DOHH2 (cell line): Measurements from ENCODE around the gene SYCP2.

ENCODE experiments used
- H3F3A ChIP-seq: fragments of 200-600 bp; sonication (generic), shearing (Covaris generic); 2 replicates; pipeline ENCODE4 v1.6.0; 2016; ENCODE audit warnings: antibody characterized with exemption, mild to moderate bottlenecking; ENCODE audit not compliant: control insufficient read depth, insufficient read depth
- H3K27ac ChIP-seq: fragments of 200-600 bp; sonication (generic); 2 replicates; pipeline ENCODE4 v1.5.1; 2014; ENCODE audit warnings: low read depth, mild to moderate bottlenecking, low read length, moderate library complexity
- H3K27me3 ChIP-seq: fragments of 200-600 bp; sonication (generic); 2 replicates; pipeline ENCODE4 v1.6.1; 2014; ENCODE audit warnings: mild to moderate bottlenecking, low read length, mixed read lengths; ENCODE audit not compliant: control insufficient read depth
- H3K36me3 ChIP-seq: fragments of 200-600 bp; sonication (generic); 2 replicates; pipeline ENCODE4 v1.6.1; 2014; ENCODE audit warnings: mild to moderate bottlenecking, low read length, moderate library complexity, mixed read lengths; ENCODE audit not compliant: control insufficient read depth
- H3K4me1 ChIP-seq: fragments of 200-600 bp; sonication (generic); 2 replicates; pipeline ENCODE4 v1.6.1; 2014; ENCODE audit warnings: mild to moderate bottlenecking, low read length, mixed read lengths; ENCODE audit not compliant: control insufficient read depth
- H3K4me2 ChIP-seq: fragments of 200-600 bp; sonication (generic); 2 replicates; pipeline ENCODE4 v1.6.0; 2014; ENCODE audit warnings: mild to moderate bottlenecking, low read length, moderate library complexity
- H3K4me3 ChIP-seq: fragments of 200-600 bp; sonication (generic); 2 replicates; pipeline ENCODE4 v1.5.1; 2014; ENCODE audit warnings: mild to moderate bottlenecking, low read length, mixed read lengths
- H3K79me2 ChIP-seq: fragments of 200-600 bp; sonication (generic); 2 replicates; pipeline ENCODE4 v1.6.1; 2014; ENCODE audit warnings: mild to moderate bottlenecking, low read length, mixed read lengths; ENCODE audit not compliant: control insufficient read depth
- H3K9me2 ChIP-seq: fragments of 200-600 bp; sonication (generic); replicated peaks from 2 replicates; pipeline ENCODE4 v1.6.1; 2014; ENCODE audit warnings: mild to moderate bottlenecking, low read length, mixed read lengths; ENCODE audit not compliant: control insufficient read depth
- H3K9me3 ChIP-seq: fragments of 200-600 bp; sonication (generic); 2 replicates; pipeline ENCODE4 v1.6.1; 2014; ENCODE audit warnings: antibody characterized with exemption, low read length, mixed read lengths; ENCODE audit not compliant: control insufficient read depth, insufficient read depth
- H4K20me1 ChIP-seq: fragments of 200-600 bp; sonication (generic); 2 replicates; pipeline ENCODE4 v1.6.0; 2014; ENCODE audit warnings: low read depth, mild to moderate bottlenecking, antibody characterized with exemption, low read length, moderate library complexity; ENCODE audit not compliant: control insufficient read depth, insufficient read depth
- CTCF ChIP-seq: fragments of 200-600 bp; sonication (generic); IDR thresholded peaks from one replicate; pipeline ENCODE4 v1.5.1; 2014; ENCODE audit warnings: antibody characterized with exemption, mild to moderate bottlenecking, low read depth, low read length; ENCODE audit not compliant: poor library complexity, severe bottlenecking
- EZH2phosphoT487 ChIP-seq: fragments of 200-600 bp; sonication (generic); IDR thresholded peaks from 2 replicates; pipeline ENCODE4 v1.6.1; 2017; ENCODE audit warnings: borderline replicate concordance, mild to moderate bottlenecking, antibody characterized with exemption, low read length, moderate library complexity, mixed read lengths

Gene SYCP2

GRCh38 chr20:59945731-59946130 is 12.3 kb upstream of the SYCP2 start:
- Histone ChIP-seq H3K27me3 (no peaks in the 10 kb centered on the region), H4K20me1 (no peaks in the 10 kb centered on the region), H3K4me1 (peaks cover 25% of the 10 kb centered on the region), H3K27ac (no peak overlapping the region), H3K36me3 (peaks cover 31% of the 10 kb centered on the region), H3K4me3 (no peak overlapping the region), H3K9me3 (no peaks in the 10 kb centered on the region), H3F3A (peaks cover 9% of the 10 kb centered on the region; the same call in 1 of the 2 replicates), H3K79me2 (peaks cover 12% of the 10 kb centered on the region), H3K4me2 (no peak overlapping the region), H3K9me2 (no peaks in the 10 kb centered on the region)
- TF ChIP-seq CTCF = no peak
- TF ChIP-seq EZH2phosphoT487 = no peak

- Histone ChIP-seq H3F3A (peaks cover 9% of the 10 kb centered on the region; the same call in 1 of the 2 replicates), H3K36me3 (peaks cover 34% of the 10 kb centered on the region), H3K9me3 (no peaks in the 10 kb centered on the region), H3K27me3 (no peaks in the 10 kb centered on the region), H3K9me2 (no peaks in the 10 kb centered on the region), H3K4me2 (no peak overlapping the region), H3K4me3 (no peak overlapping the region), H4K20me1 (no peaks in the 10 kb centered on the region), H3K4me1 (peaks cover 25% of the 10 kb centered on the region), H3K27ac (no peak overlapping the region), H3K79me2 (peaks cover 16% of the 10 kb centered on the region)
- TF ChIP-seq EZH2phosphoT487 (no peak), CTCF (no peak)
These were observed 11.7 kb upstream of the SYCP2 start for GRCh38 chr20:59945175-59945574.

- Histone ChIP-seq H3K36me3 (peaks cover 34% of the 10 kb centered on the region), H3K27me3 (no peaks in the 10 kb centered on the region), H3K4me2 (no peak overlapping the region), H4K20me1 (no peaks in the 10 kb centered on the region), H3K4me3 (no peak overlapping the region), H3K9me2 (no peaks in the 10 kb centered on the region), H3K27ac (no peak overlapping the region), H3K9me3 (no peaks in the 10 kb centered on the region), H3K4me1 (peaks cover 25% of the 10 kb centered on the region), H3F3A (peaks cover 9% of the 10 kb centered on the region; the same call in 1 of the 2 replicates), H3K79me2 (peaks cover 19% of the 10 kb centered on the region)
- TF ChIP-seq CTCF (no peak), EZH2phosphoT487 (no peak)
These were observed 11.3 kb upstream of the SYCP2 start for GRCh38 chr20:59944726-59945125.
